Measurements from ENCODE around the gene SSBP2.
"Not testable (repeated sequence)": the region's sequence is repeated elsewhere in the genome, so short reads cannot be mapped to it uniquely, and the experiment has no call there.

SSBP2 gene

GRCh38 chr5:81606150-81606549, 144.7 kb downstream of the SSBP2 start:
- Mint-ChIP-seq H3K27me3 (no peaks in the 10 kb centered on the region), H3K4me3 (no peak overlapping the region), H3K4me1 (peaks cover 5% of the 10 kb centered on the region), H3K36me3 (peaks cover 26% of the 10 kb centered on the region), H3K27ac (no peak overlapping the region), H3K9me3 (peaks cover 4% of the 10 kb centered on the region)
- no peak for DNase-seq (ENCODE audit: low spot score in 2 of 2)
- ATAC-seq (ENCODE audit: low read depth), result no peak

GRCh38 chr5:81605299-81605698, 145.6 kb downstream of the SSBP2 start:
- no peak overlapping the region for H3K27ac Mint-ChIP-seq
- H3K4me1 Mint-ChIP-seq, result peaks cover 5% of the 10 kb centered on the region
- ATAC-seq (ENCODE audit: low read depth), result no peak
- peaks cover 26% of the 10 kb centered on the region for H3K36me3 Mint-ChIP-seq
- no peak overlapping the region for H3K4me3 Mint-ChIP-seq
- peaks cover 4% of the 10 kb centered on the region for H3K9me3 Mint-ChIP-seq
- DNase-seq (ENCODE audit: low spot score in 2 of 2), result no peak
- no peaks in the 10 kb centered on the region for H3K27me3 Mint-ChIP-seq

GRCh38 chr5:81604193-81604592, 146.7 kb downstream of the SSBP2 start:
- no peaks in the 10 kb centered on the region for H3K27me3 Mint-ChIP-seq
- DNase-seq (ENCODE audit: low spot score in 2 of 2) (no peak), ATAC-seq (ENCODE audit: low read depth) (no peak)
- no peaks in the 10 kb centered on the region for H3K9me3 Mint-ChIP-seq
- no peak overlapping the region for H3K27ac Mint-ChIP-seq
- H3K36me3 Mint-ChIP-seq, result peaks cover 22% of the 10 kb centered on the region
- peaks cover 2% of the 10 kb centered on the region for H3K4me1 Mint-ChIP-seq
- no peak overlapping the region for H3K4me3 Mint-ChIP-seq

- H3K27ac Mint-ChIP-seq, result no peak overlapping the region
- H3K4me1 Mint-ChIP-seq, result peaks cover 2% of the 10 kb centered on the region
- no peak for DNase-seq (ENCODE audit: low spot score in 2 of 2)
- peaks cover 24% of the 10 kb centered on the region for H3K36me3 Mint-ChIP-seq
- no peaks in the 10 kb centered on the region for H3K27me3 Mint-ChIP-seq
- peaks cover 2% of the 10 kb centered on the region for H3K9me3 Mint-ChIP-seq
- H3K4me3 Mint-ChIP-seq, result no peak overlapping the region
- ATAC-seq (ENCODE audit: low read depth), result no peak
Observed at GRCh38 chr5:81601919-81602318, 149.0 kb downstream of the SSBP2 start.

GRCh38 chr5:81592085-81592484, 158.8 kb downstream of the SSBP2 start:
- not testable (repeated sequence) for H3K27me3 Mint-ChIP-seq, H3K4me3 Mint-ChIP-seq
- H3K36me3 Mint-ChIP-seq, result peaks cover 29% of the 10 kb centered on the region

DNA sequence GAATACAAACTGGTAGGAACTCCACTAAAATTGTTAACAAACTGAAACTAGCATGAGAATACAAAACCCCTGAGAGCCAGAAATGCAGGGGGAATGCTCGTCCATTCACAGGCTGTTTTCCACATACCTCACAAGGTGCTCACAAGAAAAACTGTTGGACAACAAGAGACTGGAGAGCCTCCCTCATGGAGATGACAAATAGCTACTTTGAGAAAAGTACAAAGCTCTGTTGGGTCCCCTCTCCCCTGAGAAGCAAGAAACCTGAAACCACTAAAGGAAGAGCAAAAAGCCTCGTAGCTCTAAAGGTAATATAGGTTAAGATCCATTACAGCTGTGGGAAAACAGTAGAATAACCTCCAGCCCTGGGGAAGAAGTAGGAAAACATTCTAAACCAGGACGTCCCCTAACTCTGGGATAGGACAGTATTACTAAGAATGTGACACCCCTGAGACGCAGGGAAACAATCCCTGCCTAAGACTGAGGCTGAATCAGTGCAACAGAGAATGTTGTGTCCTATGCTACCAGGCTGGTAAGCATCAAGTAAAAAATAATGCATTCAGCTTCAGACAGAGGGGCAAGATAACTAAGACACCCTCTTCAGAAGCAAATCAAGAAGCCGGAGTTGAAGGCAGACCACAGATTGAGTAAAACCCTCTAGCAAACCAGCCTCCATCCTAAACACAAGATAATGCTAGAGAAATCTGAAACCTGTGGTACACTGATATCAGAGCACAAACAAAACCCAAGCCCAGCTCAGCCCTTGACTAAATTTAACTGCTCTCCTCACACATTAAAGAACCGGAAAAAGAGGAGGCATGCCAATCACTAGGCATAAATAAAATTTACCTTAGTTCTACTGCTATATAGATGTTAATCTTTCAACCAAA, 160.2 kb downstream of the SSBP2 start:
- Mint-ChIP-seq H3K4me1 (no peaks in the 10 kb centered on the region), H3K36me3 (peaks cover 24% of the 10 kb centered on the region), H3K27me3 (no peaks in the 10 kb centered on the region), H3K4me3 (no peak overlapping the region), H3K27ac (peak overlapping the region; percentile 45), H3K9me3 (peaks cover 9% of the 10 kb centered on the region)
- ATAC-seq (ENCODE audit: low read depth) (no peak), DNase-seq (ENCODE audit: low spot score in 2 of 2) (no peak)

More at GRCh38 chr5:81592085-81592484, 158.8 kb downstream of the SSBP2 start:
- DNase-seq (ENCODE audit: low spot score in 2 of 2); H3K4me1 Mint-ChIP-seq; H3K27ac Mint-ChIP-seq; ATAC-seq (ENCODE audit: low read depth); H3K9me3 Mint-ChIP-seq: not testable (repeated sequence)

GRCh38 chr5:81579262-81579924, 171.5 kb downstream of the SSBP2 start:
- no peak overlapping the region for H3K4me3 Mint-ChIP-seq
- ATAC-seq (ENCODE audit: low read depth) (no peak), DNase-seq (ENCODE audit: low spot score in 2 of 2) (no peak)
- no peaks in the 10 kb centered on the region for H3K9me3 Mint-ChIP-seq
- no peak overlapping the region for H3K27ac Mint-ChIP-seq
- no peaks in the 10 kb centered on the region for H3K4me1 Mint-ChIP-seq
- no peaks in the 10 kb centered on the region for H3K27me3 Mint-ChIP-seq
- H3K36me3 Mint-ChIP-seq, result peaks cover 12% of the 10 kb centered on the region

GRCh38 chr5:81577091-81577490, 173.8 kb downstream of the SSBP2 start:
- ATAC-seq (ENCODE audit: low read depth) (no peak), DNase-seq (ENCODE audit: low spot score in 2 of 2) (no peak)
- H3K36me3 Mint-ChIP-seq, result peaks cover 15% of the 10 kb centered on the region
- H3K4me1 Mint-ChIP-seq, result no peaks in the 10 kb centered on the region
- no peak overlapping the region for H3K4me3 Mint-ChIP-seq
- H3K27ac Mint-ChIP-seq, result no peak overlapping the region
- no peaks in the 10 kb centered on the region for H3K9me3 Mint-ChIP-seq
- H3K27me3 Mint-ChIP-seq, result no peaks in the 10 kb centered on the region

DNA sequence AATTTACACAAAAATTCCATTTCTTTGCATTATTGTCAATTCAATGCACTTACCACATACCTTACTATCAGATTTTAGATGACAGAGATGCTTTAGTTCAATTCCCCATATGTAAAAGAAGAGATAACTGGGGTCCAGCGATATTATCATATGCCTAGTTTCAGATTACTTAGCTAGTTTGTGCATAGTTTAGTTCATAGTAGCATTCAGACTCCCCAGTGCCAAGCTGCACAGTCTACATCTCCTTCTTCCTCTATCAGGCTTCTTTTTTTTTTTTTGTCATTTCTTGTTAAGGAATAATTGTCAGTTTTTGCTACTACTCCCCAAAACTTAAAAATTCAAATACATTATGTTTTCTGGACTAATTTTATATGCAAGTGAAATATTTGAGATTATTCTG, 175.0 kb downstream of the SSBP2 start:
- Mint-ChIP-seq H3K36me3 (peaks cover 14% of the 10 kb centered on the region), H3K4me3 (no peak overlapping the region), H3K4me1 (no peaks in the 10 kb centered on the region), H3K27ac (no peak overlapping the region), H3K27me3 (no peaks in the 10 kb centered on the region), H3K9me3 (no peaks in the 10 kb centered on the region)
- ATAC-seq (ENCODE audit: low read depth) (no peak), DNase-seq (ENCODE audit: low spot score in 2 of 2) (no peak)

DNA sequence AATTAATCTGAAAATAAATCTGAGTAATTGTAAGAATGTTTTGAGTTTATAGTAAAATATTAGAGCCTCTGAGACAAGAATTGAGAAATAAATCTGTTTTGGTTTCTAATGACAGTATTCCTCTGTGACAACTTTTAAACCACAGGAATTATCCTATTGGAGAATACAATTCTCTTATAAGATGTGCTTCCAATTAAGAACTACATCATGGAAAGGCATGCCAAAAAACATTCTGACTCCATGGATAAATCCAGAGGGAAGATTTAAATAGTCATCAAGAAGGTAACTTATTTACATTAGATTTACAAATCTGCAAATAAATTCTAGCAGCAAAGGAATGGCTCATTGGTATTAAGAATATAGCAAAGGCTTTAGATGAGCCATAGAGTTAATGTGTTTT, 178.7 kb downstream of the SSBP2 start:
- ATAC-seq (ENCODE audit: low read depth) (no peak), DNase-seq (ENCODE audit: low spot score in 2 of 2) (no peak)
- no peak overlapping the region for H3K4me3 Mint-ChIP-seq
- no peaks in the 10 kb centered on the region for H3K9me3 Mint-ChIP-seq
- H3K36me3 Mint-ChIP-seq, result peaks cover 22% of the 10 kb centered on the region
- no peaks in the 10 kb centered on the region for H3K27me3 Mint-ChIP-seq
- H3K27ac Mint-ChIP-seq, result no peak overlapping the region
- H3K4me1 Mint-ChIP-seq, result no peaks in the 10 kb centered on the region

- no peak for ATAC-seq (ENCODE audit: low read depth)
- Mint-ChIP-seq H3K36me3 (peaks cover 6% of the 10 kb centered on the region), H3K9me3 (peaks cover 1% of the 10 kb centered on the region), H3K27ac (no peak overlapping the region), H3K4me1 (peaks cover 3% of the 10 kb centered on the region), H3K27me3 (no peaks in the 10 kb centered on the region), H3K4me3 (no peak overlapping the region)
- no peak for DNase-seq (ENCODE audit: low spot score in 2 of 2)
Observed at GRCh38 chr5:81558188-81558587, 192.7 kb downstream of the SSBP2 start.

DNA sequence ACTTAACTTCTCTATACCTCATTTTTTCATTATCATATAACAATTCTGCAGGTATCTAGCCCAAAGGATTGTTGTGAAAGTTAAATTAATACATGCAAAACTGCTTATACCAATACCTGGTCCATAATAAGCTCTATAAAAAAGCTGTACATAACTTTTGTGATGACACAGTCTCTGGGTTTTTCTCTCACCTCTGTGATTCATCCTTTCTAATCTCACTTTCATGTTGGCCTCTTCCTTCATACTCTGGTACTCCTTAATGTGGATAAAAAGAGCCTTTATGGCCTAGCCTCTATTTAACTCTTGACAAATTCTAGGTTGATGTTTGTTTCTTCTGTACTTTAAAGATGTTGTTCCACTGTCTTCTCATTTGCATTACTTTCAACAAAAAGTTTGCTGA, 194.1 kb downstream of the SSBP2 start:
- peaks cover 2% of the 10 kb centered on the region for H3K36me3 Mint-ChIP-seq
- DNase-seq (ENCODE audit: low spot score in 2 of 2) (no peak), ATAC-seq (ENCODE audit: low read depth) (no peak)
- H3K27ac Mint-ChIP-seq, result no peak overlapping the region
- no peaks in the 10 kb centered on the region for H3K9me3 Mint-ChIP-seq
- H3K27me3 Mint-ChIP-seq, result no peaks in the 10 kb centered on the region
- no peak overlapping the region for H3K4me3 Mint-ChIP-seq
- peaks cover 3% of the 10 kb centered on the region for H3K4me1 Mint-ChIP-seq

- H3K36me3 Mint-ChIP-seq, result peaks cover 2% of the 10 kb centered on the region
- peaks cover 3% of the 10 kb centered on the region for H3K4me1 Mint-ChIP-seq
- no peaks in the 10 kb centered on the region for H3K27me3 Mint-ChIP-seq
- DNase-seq (ENCODE audit: low spot score in 2 of 2) (no peak), ATAC-seq (ENCODE audit: low read depth) (no peak)
- H3K9me3 Mint-ChIP-seq, result no peaks in the 10 kb centered on the region
- H3K4me3 Mint-ChIP-seq, result no peak overlapping the region
- H3K27ac Mint-ChIP-seq, result no peak overlapping the region
Observed at GRCh38 chr5:81555865-81556264, 195.0 kb downstream of the SSBP2 start.

- H3K9me3 Mint-ChIP-seq, result no peaks in the 10 kb centered on the region
- H3K27me3 Mint-ChIP-seq, result no peaks in the 10 kb centered on the region
- ATAC-seq (ENCODE audit: low read depth), result no peak
Observed at GRCh38 chr5:81554647-81555046, 196.2 kb downstream of the SSBP2 start.

More at GRCh38 chr5:81554647-81555046, 196.2 kb downstream of the SSBP2 start:
- Mint-ChIP-seq H3K27ac (no peak overlapping the region), H3K4me3 (no peak overlapping the region), H3K36me3 (peaks cover 2% of the 10 kb centered on the region), H3K4me1 (peaks cover 3% of the 10 kb centered on the region)
- no peak for DNase-seq (ENCODE audit: low spot score in 2 of 2)
